ENCODE measurements around the gene CCBE1.
"Not testable (repeated sequence)": the region's sequence is repeated elsewhere in the genome, so short reads cannot be mapped to it uniquely, and the experiment has no call there.

The CCBE1 gene

DNA sequence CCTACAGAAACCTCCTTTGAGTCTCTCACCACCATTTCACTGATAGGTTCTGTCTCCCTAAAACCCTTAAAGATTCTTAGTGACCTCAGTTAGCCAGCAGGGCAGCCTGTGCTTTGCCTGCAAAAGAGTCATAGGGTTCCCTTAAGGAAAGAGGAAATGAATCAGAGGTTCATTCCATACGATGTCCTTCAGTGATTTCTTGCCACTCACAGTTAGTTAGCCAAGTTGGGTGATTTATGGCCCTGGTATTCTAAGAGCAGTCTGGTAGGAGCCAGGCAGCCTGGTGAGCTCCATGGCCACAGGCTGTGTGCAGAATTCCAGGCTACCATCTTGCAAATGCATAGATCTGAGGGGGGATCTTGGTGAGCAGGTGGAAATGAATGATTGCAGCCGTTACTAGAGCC, 18.7 kb upstream of the CCBE1 start:
- no peak overlapping the region for H3K4me3 ChIP-seq (ENCODE audit: low read length)
- TF ChIP-seq, protein P1, sequence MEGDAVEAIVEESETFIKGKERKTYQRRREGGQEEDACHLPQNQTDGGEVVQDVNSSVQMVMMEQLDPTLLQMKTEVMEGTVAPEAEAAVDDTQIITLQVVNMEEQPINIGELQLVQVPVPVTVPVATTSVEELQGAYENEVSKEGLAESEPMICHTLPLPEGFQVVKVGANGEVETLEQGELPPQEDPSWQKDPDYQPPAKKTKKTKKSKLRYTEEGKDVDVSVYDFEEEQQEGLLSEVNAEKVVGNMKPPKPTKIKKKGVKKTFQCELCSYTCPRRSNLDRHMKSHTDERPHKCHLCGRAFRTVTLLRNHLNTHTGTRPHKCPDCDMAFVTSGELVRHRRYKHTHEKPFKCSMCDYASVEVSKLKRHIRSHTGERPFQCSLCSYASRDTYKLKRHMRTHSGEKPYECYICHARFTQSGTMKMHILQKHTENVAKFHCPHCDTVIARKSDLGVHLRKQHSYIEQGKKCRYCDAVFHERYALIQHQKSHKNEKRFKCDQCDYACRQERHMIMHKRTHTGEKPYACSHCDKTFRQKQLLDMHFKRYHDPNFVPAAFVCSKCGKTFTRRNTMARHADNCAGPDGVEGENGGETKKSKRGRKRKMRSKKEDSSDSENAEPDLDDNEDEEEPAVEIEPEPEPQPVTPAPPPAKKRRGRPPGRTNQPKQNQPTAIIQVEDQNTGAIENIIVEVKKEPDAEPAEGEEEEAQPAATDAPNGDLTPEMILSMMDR (conservative IDR thresholded peaks at IDR 0.05; ENCODE audit: low read length) = peak; percentile 41
- peak; percentile 91 for DNase-seq (ENCODE audit: low read depth)

DNA sequence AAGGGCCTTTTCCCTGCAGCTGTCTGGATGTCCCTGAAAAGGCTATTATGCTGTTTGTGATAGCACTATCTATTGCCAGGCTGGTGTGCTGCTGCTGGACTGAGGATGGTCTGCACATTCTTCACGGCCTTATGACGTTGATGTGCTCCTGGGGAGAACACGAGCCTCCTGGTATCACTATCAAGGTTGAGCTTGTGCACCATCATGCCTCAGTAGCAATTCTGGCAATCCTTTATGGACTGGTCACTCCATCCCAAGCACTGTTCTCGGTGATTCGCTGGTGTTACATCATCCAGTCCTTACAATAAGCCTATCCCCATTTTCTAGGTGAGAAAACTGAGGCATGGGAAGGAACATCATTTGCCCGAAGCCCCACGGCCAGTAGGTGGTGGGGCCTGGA, 18.2 kb upstream of the CCBE1 start:
- DNase-seq (ENCODE audit: low read depth) = peak; percentile 49
- no peak overlapping the region for H3K4me3 ChIP-seq (ENCODE audit: low read length)
- TF ChIP-seq, protein P1 (conservative IDR thresholded peaks at IDR 0.05; ENCODE audit: low read length) = no peak

GRCh38 chr18:59714096-59714495, 16.9 kb upstream of the CCBE1 start:
- H3K4me3 ChIP-seq (ENCODE audit: low read length); DNase-seq (ENCODE audit: low read depth): not testable (repeated sequence)

DNA sequence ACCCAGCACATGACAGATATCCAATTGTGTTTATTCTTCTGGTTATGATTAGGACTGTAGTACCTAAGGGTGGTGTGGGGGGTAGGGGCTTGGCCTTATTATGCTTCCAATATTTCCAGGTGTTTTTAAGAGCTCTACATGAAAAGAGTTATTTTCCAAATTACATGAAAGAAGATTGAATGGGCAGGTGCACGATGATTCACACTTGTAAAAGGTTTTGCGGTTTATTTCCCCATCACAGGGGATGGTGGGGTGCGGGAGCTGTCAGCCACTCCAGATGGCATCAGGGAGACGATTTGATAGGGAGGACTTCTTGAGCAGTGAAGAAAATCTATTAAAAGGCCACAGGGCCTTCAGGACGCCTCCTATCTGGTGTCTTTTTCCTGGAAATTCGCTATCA, 15.1 kb upstream of the CCBE1 start:
- TF ChIP-seq, protein P1 (conservative IDR thresholded peaks at IDR 0.05; ENCODE audit: low read length) = no peak
- H3K4me3 ChIP-seq (ENCODE audit: low read length) = no peak overlapping the region
- no peak for DNase-seq (ENCODE audit: low read depth)

DNA sequence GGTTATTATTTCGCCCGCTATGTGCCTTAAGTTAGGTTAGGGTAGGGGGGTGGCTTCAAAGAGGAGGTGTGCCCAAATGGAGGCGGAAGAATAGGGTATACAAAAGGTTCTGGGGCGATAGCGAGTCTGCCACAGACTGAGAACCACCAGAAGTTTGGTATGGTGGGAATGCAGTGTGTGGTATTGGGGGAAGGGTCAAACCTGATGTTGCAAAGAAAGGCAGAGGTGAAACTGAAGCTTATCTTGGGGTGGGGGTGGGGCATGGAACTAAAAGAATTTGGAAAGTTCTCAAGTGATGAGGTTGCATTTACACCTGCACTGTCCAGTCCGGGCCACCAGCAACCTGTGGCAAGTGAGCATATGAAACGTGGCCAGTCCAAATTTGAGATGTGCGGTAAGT, 11.8 kb upstream of the CCBE1 start:
- H3K4me3 ChIP-seq (ENCODE audit: low read length) = no peak overlapping the region
- TF ChIP-seq, protein P1 (conservative IDR thresholded peaks at IDR 0.05; ENCODE audit: low read length) = no peak
- no peak for DNase-seq (ENCODE audit: low read depth)

DNA sequence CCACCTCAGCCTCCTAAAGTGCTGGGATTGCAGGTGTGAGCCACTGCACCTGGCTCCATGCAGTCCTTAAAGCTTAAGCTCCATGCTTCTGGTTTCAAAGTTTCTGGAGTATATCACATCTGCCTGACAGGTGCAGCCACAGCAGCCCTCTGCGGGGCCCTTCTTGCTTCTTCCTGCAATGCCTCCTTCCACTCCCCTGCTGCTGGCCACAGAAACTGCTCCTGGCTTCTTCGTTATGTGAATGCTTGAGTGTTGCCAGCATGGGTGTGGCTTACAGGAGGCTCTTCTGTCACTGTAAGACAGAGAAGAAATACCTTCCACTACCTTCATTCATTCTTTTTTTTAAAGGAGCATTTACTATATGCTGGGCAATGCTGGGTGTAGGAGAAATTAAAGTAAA, 10.1 kb upstream of the CCBE1 start:
- TF ChIP-seq, protein P1 (conservative IDR thresholded peaks at IDR 0.05; ENCODE audit: low read length) = no peak
- DNase-seq (ENCODE audit: low read depth) = no peak
- H3K4me3 ChIP-seq (ENCODE audit: low read length) = no peak overlapping the region

- TF ChIP-seq, protein P1 (conservative IDR thresholded peaks at IDR 0.05; ENCODE audit: low read length) = no peak
- peak; percentile 45 for DNase-seq (ENCODE audit: low read depth)
- no peak overlapping the region for H3K4me3 ChIP-seq (ENCODE audit: low read length)
Measured at GRCh38 chr18:59706499-59706898, 9.3 kb upstream of the CCBE1 start.

DNA sequence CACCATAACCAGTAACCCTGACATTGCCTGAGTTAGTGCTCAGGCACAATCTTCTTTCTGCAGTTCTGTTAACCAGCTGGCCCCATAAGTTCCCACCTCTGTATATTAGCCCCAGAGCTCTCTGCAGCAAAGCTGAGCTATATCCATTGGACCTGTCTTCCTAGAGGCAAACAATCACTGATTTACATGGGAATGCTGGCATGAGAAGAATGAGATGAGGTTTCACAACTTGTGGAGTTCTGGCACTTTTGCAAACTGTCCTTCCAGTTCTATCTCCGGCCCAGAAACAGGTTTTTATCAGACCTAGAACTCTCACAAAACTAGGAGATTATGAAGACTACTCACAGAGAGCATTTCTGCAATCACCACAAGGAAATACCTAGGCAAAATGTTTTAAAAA, 7.9 kb upstream of the CCBE1 start:
- DNase-seq (ENCODE audit: low read depth) = peak; percentile 67
- TF ChIP-seq, protein P1 (conservative IDR thresholded peaks at IDR 0.05; ENCODE audit: low read length) = no peak
- H3K4me3 ChIP-seq (ENCODE audit: low read length) = no peak overlapping the region
